ENCODE measurements around the gene TRAF2.

GRCh38 chr9:136876476-136876875 is 9.8 kb upstream of the TRAF2 start:
- TF ChIP-seq CTCF (conservative IDR thresholded peaks at IDR 0.05; ENCODE audit: low read depth, low read length) (no peak), EZH2phosphoT487 (IDR thresholded peaks at IDR 0.05; ENCODE audit: borderline replicate concordance, low read length) (no peak)

Measured in PC-3 (cell line).